Heart left ventricle (tissue), 16 donors: ENCODE results near the gene SLC39A13. TPM values are rescaled to one million over a fixed set of nuclear protein-coding genes. Genes with fewer than 3 reads are reported as not detected.

Experiments
- ATAC-seq, 4 donors: fragments of 200-7000 bp; cut with Tn5 transposase; one replicate each; pipeline ENCODE4 v1.9.1; 2020 to 2022; ENCODE audit warnings: moderate library complexity in 4 of 4, mild to moderate bottlenecking in 3 of 4, moderate number of reproducible peaks in 1 of 4
- DNase-seq, 5 donors: peaks; one replicate each; pipeline ENCODE4 v3.0.0-alpha.2; 2020
- H3K27ac ChIP-seq, 12 donors: fragments of 200-600 bp; sonication (generic) in 4 of 12; one replicate each; pipeline versions ENCODE4 v1.5.0 to v1.8.0; 2016 to 2022; ENCODE audit warnings: mild to moderate bottlenecking in 2 of 12
- H3K27me3 ChIP-seq, 9 donors: fragments of 200-600 bp; sonication (generic) in 2 of 9; one replicate each; pipeline versions ENCODE4 v1.5.1 to v1.8.0; 2016 to 2022; ENCODE audit warnings: mild to moderate bottlenecking in 3 of 9
- H3K36me3 ChIP-seq, 9 donors: fragments of 200-600 bp; sonication (generic) in 2 of 9; one replicate each; pipeline versions ENCODE4 v1.5.0 to v1.8.0; 2018 to 2022; ENCODE audit warnings: mild to moderate bottlenecking in 2 of 9
- H3K4me1 ChIP-seq, 12 donors: fragments of 200-600 bp; sonication (generic) in 4 of 12; one replicate each; pipeline versions ENCODE4 v1.5.0 to v1.8.0; 2016 to 2022; ENCODE audit warnings: mild to moderate bottlenecking in 3 of 12
- H3K4me3 ChIP-seq, 12 donors: fragments of 200-600 bp; sonication (generic) in 4 of 12; one replicate each; pipeline versions ENCODE4 v1.5.0 to v1.8.0; 2017 to 2022; ENCODE audit warnings: mild to moderate bottlenecking in 9 of 12, moderate library complexity in 4 of 12
- H3K9me3 ChIP-seq, 12 donors: fragments of 200-600 bp; sonication (generic) in 4 of 12; one replicate each; pipeline versions ENCODE4 v1.5.0 to v1.8.0; 2016 to 2022; ENCODE audit warnings: mild to moderate bottlenecking in 1 of 12
- CTCF ChIP-seq, 12 donors: fragments of 200-600 bp; sonication (generic) in 4 of 12; IDR thresholded peaks; one replicate each; pipeline versions ENCODE4 v1.5.0 to v1.8.0; 2018 to 2022; ENCODE audit warnings: antibody characterized with exemption in 12 of 12, mild to moderate bottlenecking in 5 of 12
- POLR2A ChIP-seq, 2 donors: fragments of 450-650 bp; IDR thresholded peaks; one replicate each; pipeline ENCODE4 v1.6.1; 2017; ENCODE audit warnings: antibody characterized with exemption in 2 of 2, mild to moderate bottlenecking in 2 of 2, moderate library complexity in 2 of 2
- WGBS, 4 donors: extraction: QIAGEN DNeasy Blood & Tissue Kit in 2 of 4; methylation state at CpG; one replicate each; pipeline versions ENCODE4 v1.1.5 to v1.1.7; 2013 to 2018; 5-methylcytosine and 5-hydroxymethylcytosine counted together
- intact Hi-C, 10 donors: fragments of 100-400 bp; cut with DNase I; formaldehyde crosslinking; loops; one replicate each; pipeline versions ENCODE4 v1.11.1 to v1.14.2; 2022
- long read RNA-seq, 3 donors: library from polyadenylated mRNA; unstranded; transcript quantifications; one replicate each; pipeline ENCODE4 v2.0.0, GENCODE V29; 2020 to 2021
- polyA plus RNA-seq, 2 donors: library from polyadenylated mRNA; stranded (reverse); fragments of 200-250 nt; gene quantifications; one replicate each; pipeline ENCODE4 v1.2.3, GENCODE V29; 2013
- total RNA-seq, 9 donors: library from RNA; depleted of rRNA in 2 of 9; stranded (reverse); fragments of >200 nt in 2 of 9; fragmentation: NEBNext Ultra II Directional in 3 of 9; extraction: Animal tissue kit (Norgen Biotek cat#: 25700) in 3 of 9; gene quantifications; one replicate each; pipeline versions ENCODE4 v1.1.0 to v1.2.4, GENCODE V29; 2016 to 2023
- donor health status: ischemic (EF 13 %, LVEDD 7.1; RV severe dilation, severe dysfunction).
- donor health status: healthy with polysubstance abuse.
- donor health status: DM: no; HTN: yes; CAD: no.
- donor health status: DM: no; HTN: no; CAD: no.
- donor health status: ischemic (EF 25% LVEDD 6.9; RV normal size, moderate dysfunction).
- donor health status: ischemic (EF 25% LVEDD 5.7; RV mildly dilated, moderate dysfunction).
- donor health status: healthy.
- donor health status: DM: yes; HTN: yes; CAD: no.
- donor health status: ischemic (EF 35%, LVEDD 5.7; RV mildly dilated, moderate dysfunction).
- donor health status: nonischemic (EF 11% LVEDD 7.7; RV severe dilation, severe dysfunction).
- donor health status: DM: yes; HTN: yes; CAD: no.
- donor health status: PGD.
- donor health status: ischemic (EF 29% LVEDD 5.4; RV normal size, mild dysfunction).
- donor health status: nonischemic (EF 23%, LVEDD 6.1; RV moderate dilation, normal function).

The SLC39A13 gene
- total RNA-seq (10 to 100 TPM; 33.5 to 82.8 (median 45.3) TPM), polyA plus RNA-seq (10 to 100 TPM; 56.5 to 97.3 TPM)
- long read RNA-seq, donor 1, partial matches to known transcripts: 44 of 168 reads
- long read RNA-seq, donor 1, other reads (novel, unspliced or antisense): 122 of 168 reads
- long read RNA-seq, donor 2, partial matches to known transcripts: 57 of 280 reads
- long read RNA-seq, donor 2, other reads (novel, unspliced or antisense): 221 of 280 reads
- long read RNA-seq, donor 3, partial matches to known transcripts: 34 of 161 reads
- long read RNA-seq, donor 3, other reads (novel, unspliced or antisense): 125 of 161 reads

DNA sequence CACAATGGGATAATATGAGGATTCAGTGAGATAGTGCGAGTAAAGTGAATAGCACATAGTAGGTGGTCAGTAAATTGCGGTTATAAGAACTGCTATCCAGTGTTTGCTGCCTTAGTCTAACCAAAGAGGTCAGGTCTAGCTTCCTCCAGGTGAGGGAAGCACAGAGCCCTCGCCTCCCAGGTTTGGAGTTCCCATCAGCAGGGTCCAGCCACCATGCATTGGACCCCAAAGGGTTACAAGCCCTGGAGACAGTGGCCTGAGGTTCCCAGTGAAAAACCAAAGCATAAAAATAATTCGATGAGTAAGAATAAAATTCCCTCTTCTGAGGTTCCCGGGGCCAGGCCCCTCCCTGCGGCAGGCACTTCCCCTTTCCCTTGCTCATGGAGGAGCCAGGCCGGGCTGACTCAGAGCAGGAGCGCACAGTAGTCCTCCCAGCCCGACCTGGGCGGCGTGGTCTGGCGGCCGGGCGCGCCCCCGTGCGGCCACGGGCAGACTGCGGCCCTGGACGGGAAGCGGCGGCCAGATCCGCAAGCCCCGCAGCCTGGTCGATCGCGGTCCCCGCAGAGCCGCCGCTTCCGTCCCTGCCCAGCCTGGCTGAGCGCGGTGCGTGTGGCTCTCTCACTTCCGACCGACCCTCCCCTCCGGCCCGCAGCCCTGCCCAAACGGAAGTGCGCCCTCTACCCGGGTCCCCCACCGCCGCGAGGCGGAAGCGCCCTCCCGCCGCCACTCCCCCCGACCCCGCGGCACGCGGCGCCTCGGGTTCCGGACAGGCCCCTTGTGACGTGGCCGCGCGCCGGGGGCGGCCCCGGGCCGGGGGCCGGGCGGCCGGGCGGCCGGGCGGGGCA is at the start of gene SLC39A13:
TSS of gene SLC39A13 (plus strand) at position 845 of the 845 bp plus-strand sequence. CDS start 1,505 bp downstream, outside the sequence.
- Histone ChIP-seq H3K36me3 (peaks cover 0 to 27% (median 19%) of the 10 kb centered on the region in 9 donors), H3K9me3 (no peaks in the 10 kb centered on the region), H3K4me3 (peak within 1 kb of the TSS; percentile 48 to 91 (median 80)), H3K4me1 (peaks cover 0 to 45% (median 28%) of the 10 kb centered on the region in 12 donors), H3K27ac (peak within 1 kb of the TSS; percentile 83 to 98 (median 93)), H3K27me3 (no peaks in the 10 kb centered on the region)
- intact Hi-C loops: loop anchor here (1.0 to 5.0 kb wide), 6 partner anchors 18 to 136 kb away; partner anchors contain the start of gene PSMC3 (in 2 of the 10)
- TF ChIP-seq POLR2A (IDR thresholded peaks at IDR 0.05): peak in 1 of 2 donors; percentile 96
- TF ChIP-seq CTCF (IDR thresholded peaks at IDR 0.05): peak; percentile 74 to 97 (median 86)
- ATAC-seq (peak; percentile 80 to 92 (median 90)), DNase-seq (peak; percentile 95 to 98 (median 96))
- WGBS, 4 donors: 2 to 11% (median 2%) methylated on average over 8 to 70 of the region's 70 CpGs

GRCh38 chr11:47358731-47359051 is 49.7 kb upstream of the SLC39A13 start:
- DNase-seq: peak in 1 of 5 donors; percentile 22
- no peak for ATAC-seq
- intact Hi-C loops: loop anchor here in 6 of 10 donors (5.0 to 10.0 kb wide), 10 partner anchors 71 to 474 kb away; partner anchors contain the start of genes NR1H3 (in 2 of the 6), ARFGAP2 (in 1 of the 6) and MADD (in 1 of the 6)

GRCh38 chr11:47359162-47359561 is 49.2 kb upstream of the SLC39A13 start:
- Histone ChIP-seq H3K4me3 (no peak overlapping the region), H3K9me3 (no peaks in the 10 kb centered on the region), H3K27me3 (no peaks in the 10 kb centered on the region), H3K4me1 (peaks cover 0 to 38% (median 5%) of the 10 kb centered on the region in 12 donors), H3K36me3 (peaks cover 0 to 8% (median 0%) of the 10 kb centered on the region in 9 donors), H3K27ac (no peak overlapping the region)
- intact Hi-C loops: loop anchor here in 6 of 10 donors (5.0 to 10.0 kb wide), 10 partner anchors 72 to 474 kb away; partner anchors contain the start of genes NR1H3 (in 2 of the 6), ARFGAP2 (in 1 of the 6) and MADD (in 1 of the 6)
- DNase-seq: peak in 2 of 5 donors; percentile 10 to 25
- TF ChIP-seq CTCF (IDR thresholded peaks at IDR 0.05): no peak
- ATAC-seq: no peak
- 82 to 91% (median 84%) methylated on average over 7 of the region's 7 CpGs for WGBS, 4 donors

More at GRCh38 chr11:47358731-47359051, 49.7 kb upstream of the SLC39A13 start:
- Histone ChIP-seq H3K27me3 (no peaks in the 10 kb centered on the region), H3K9me3 (no peaks in the 10 kb centered on the region), H3K36me3 (peaks cover 0 to 10% (median 0%) of the 10 kb centered on the region in 9 donors), H3K4me3 (no peak overlapping the region), H3K4me1 (peaks cover 0 to 42% (median 5%) of the 10 kb centered on the region in 12 donors), H3K27ac (no peak overlapping the region)
- TF ChIP-seq POLR2A (IDR thresholded peaks at IDR 0.05): no peak
- TF ChIP-seq CTCF (IDR thresholded peaks at IDR 0.05): no peak
- 80 to 86% (median 83%) methylated on average over 14 of the region's 14 CpGs for WGBS, 4 donors
